CD4-positive, CD25-positive, alpha-beta regulatory T cell (primary cell): ENCODE data around the gene SRSF3. TPM values are rescaled to one million over a fixed set of nuclear protein-coding genes. Genes with fewer than 3 reads are reported as not detected.

Source experiments
- ATAC-seq, 2 donors: fragments of 150-1000 bp; cut with Tn5 transposase; one replicate each; pipeline ENCODE4 v1.10.0; 2021; ENCODE audit warnings: low read depth in 2 of 2, moderate number of reproducible peaks in 2 of 2, moderate library complexity in 1 of 2
- DNase-seq, 3 donors: peaks; one replicate each; pipeline versions ENCODE4 v3.0.0 to v3.0.0-alpha.2; 2012 to 2022; ENCODE audit warnings: mixed read lengths in 1 of 3
- H3K27ac ChIP-seq: one replicate; pipeline ENCODE4 v1.7.0; 2013; ENCODE audit warnings: mild to moderate bottlenecking, low read length; ENCODE audit not compliant: insufficient read depth, poor library complexity, severe bottlenecking
- H3K27me3 ChIP-seq: one replicate; pipeline ENCODE4 v1.7.0; 2013; ENCODE audit warnings: low read length; ENCODE audit not compliant: control insufficient read depth, insufficient read depth
- H3K36me3 ChIP-seq: one replicate; pipeline ENCODE4 v1.7.0; 2013; ENCODE audit warnings: mild to moderate bottlenecking, low read length, moderate library complexity; ENCODE audit not compliant: control insufficient read depth, insufficient read depth
- H3K4me1 ChIP-seq: 2 replicates; pipeline ENCODE4 v1.7.0; 2013; ENCODE audit warnings: mild to moderate bottlenecking, low read length; ENCODE audit not compliant: insufficient read depth, control insufficient read depth, poor library complexity, severe bottlenecking
- H3K4me3 ChIP-seq: one replicate; pipeline ENCODE4 v1.7.0; 2013; ENCODE audit warnings: low read depth, mild to moderate bottlenecking, low read length, moderate library complexity
- H3K9me3 ChIP-seq, 2 experiments: 1 replicate in 1 of 2; 2 replicates in 1 of 2; pipeline ENCODE4 v1.7.0; 2013; ENCODE audit warnings: low read length in 2 of 2, mild to moderate bottlenecking in 1 of 2, moderate library complexity in 1 of 2; ENCODE audit not compliant: control insufficient read depth in 2 of 2
- H3K27ac Mint-ChIP-seq, 3 donors: one replicate each; pipeline ENCODE4 v1.8.0; 2020 to 2022; ENCODE audit warnings: mild to moderate bottlenecking in 3 of 3, mixed read lengths in 3 of 3, moderate library complexity in 2 of 3
- H3K27me3 Mint-ChIP-seq: one replicate; pipeline ENCODE4 v1.8.0; 2022; ENCODE audit warnings: mild to moderate bottlenecking, mixed read lengths
- H3K36me3 Mint-ChIP-seq: one replicate; pipeline ENCODE4 v1.8.0; 2020; ENCODE audit warnings: mixed read lengths
- H3K4me1 Mint-ChIP-seq, 4 donors: one replicate each; pipeline ENCODE4 v1.8.0; 2020 to 2022; ENCODE audit warnings: mixed read lengths in 4 of 4, mild to moderate bottlenecking in 1 of 4
- H3K4me3 Mint-ChIP-seq, 4 donors: one replicate each; pipeline ENCODE4 v1.8.0; 2020 to 2022; ENCODE audit warnings: mild to moderate bottlenecking in 4 of 4, mixed read lengths in 4 of 4, moderate library complexity in 3 of 4
- H3K9me3 Mint-ChIP-seq, 7 donors: one replicate each; pipeline ENCODE4 v1.8.0; 2020 to 2022; ENCODE audit warnings: mixed read lengths in 7 of 7, mild to moderate bottlenecking in 3 of 7, moderate library complexity in 2 of 7
- polyA plus RNA-seq, 4 donors: library from polyadenylated mRNA; unstranded; fragments of 300-500 nt; fragmentation: Illumina TruSeq; gene quantifications; one replicate each; pipeline ENCODE4 v1.2.3, GENCODE V29; 2021
- total RNA-seq: library from RNA; stranded (reverse); gene quantifications from one replicate; pipeline ENCODE4 v1.2.3, GENCODE V29; 2022

SRSF3 gene
- total RNA-seq: 731 TPM
- 100 to 1,000 TPM; 398 to 433 (median 407) TPM for polyA plus RNA-seq

DNA sequence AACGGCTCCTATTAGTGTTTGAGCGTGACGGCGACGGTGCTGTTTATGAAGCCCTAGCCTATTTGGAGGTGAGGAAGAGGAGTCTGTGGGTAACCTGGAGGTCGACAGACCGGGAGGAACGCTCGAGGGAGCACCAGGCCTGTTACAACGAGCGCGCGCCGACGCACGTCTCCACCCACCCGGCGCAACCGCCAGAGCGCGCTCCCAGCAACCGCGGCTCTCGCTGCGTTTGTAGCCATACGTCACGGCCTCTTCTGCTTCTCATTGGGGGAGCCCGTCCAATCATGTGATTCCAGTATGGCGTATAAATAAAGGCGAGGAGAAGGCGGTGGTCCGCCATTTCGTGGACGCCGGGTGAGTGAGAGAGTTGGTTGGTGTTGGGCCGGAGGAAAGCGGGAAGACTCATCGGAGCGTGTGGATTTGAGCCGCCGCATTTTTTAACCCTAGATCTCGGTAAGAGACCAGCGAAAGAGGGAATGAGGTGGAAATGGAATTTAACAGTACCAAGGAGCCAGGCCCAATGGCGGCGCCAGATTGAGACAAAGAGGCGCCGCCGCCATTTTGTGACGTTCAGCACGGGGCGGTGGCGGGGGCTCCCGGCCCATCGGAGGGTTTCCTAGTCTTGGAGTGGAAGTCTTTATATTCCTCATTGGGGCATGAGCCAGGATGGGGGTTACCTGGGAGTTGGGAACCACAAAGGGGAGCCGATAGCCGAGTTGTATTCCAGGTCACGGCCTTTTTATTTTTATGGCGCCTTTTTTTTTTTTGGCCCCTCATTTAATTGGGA, at the start of gene SRSF3:
TSS of gene SRSF3 (plus strand) at position 334 of the 787 bp plus-strand sequence. CDS start 2,401 bp downstream, outside the sequence.
- DNase-seq: peak; percentile 94 to 99 (median 98)
- peak within 1 kb of the TSS; percentile 100 for H3K4me3 ChIP-seq
- H3K27ac Mint-ChIP-seq: peak within 1 kb of the TSS; percentile 98 to 100 (median 100)
- peaks cover 7% of the 10 kb centered on the region for H3K27me3 Mint-ChIP-seq
- peak; percentile 93 to 94 for ATAC-seq
- H3K4me1 ChIP-seq: peaks cover 41% of the 10 kb centered on the region
- peaks cover 0 to 4% (median 2%) of the 10 kb centered on the region in 7 donors for H3K9me3 Mint-ChIP-seq
- peaks cover 39% of the 10 kb centered on the region for H3K36me3 Mint-ChIP-seq
- no peaks in the 10 kb centered on the region for H3K27me3 ChIP-seq
- H3K9me3 ChIP-seq: no peaks in the 10 kb centered on the region
- H3K27ac ChIP-seq: peak within 1 kb of the TSS; percentile 98
- peak within 1 kb of the TSS; percentile 94 to 100 (median 97) for H3K4me3 Mint-ChIP-seq
- peaks cover 11 to 45% (median 34%) of the 10 kb centered on the region in 4 donors for H3K4me1 Mint-ChIP-seq
- H3K36me3 ChIP-seq: peaks cover 28% of the 10 kb centered on the region

DNA sequence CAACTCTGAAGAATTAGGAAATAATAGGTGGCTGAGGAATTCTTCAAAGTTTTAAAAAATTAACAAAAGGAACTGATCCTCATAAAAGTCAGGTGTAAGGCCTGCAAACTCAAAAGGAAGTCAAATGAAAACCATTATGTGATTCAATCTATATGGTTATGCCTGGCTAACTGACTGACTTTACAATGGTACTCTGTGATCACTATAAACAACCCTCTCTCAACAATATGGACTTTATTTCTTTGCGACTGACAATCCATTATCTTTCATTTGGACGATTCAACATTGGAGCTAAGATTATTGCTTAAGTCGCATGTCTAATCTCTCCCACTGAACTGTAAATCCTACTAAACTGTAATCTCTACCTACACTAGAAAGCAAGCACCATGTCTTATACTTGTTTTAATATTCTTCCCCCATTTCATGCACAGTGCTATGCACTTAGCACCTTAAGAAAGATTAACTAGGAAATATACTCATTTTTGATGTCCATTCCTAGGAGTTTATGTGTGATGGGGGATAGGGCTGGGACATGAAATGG, 48.3 kb upstream of the SRSF3 start:
- H3K27ac Mint-ChIP-seq: peak overlapping the region; percentile 97 to 100 (median 99)
- no peaks in the 10 kb centered on the region for H3K27me3 Mint-ChIP-seq
- peak overlapping the region; percentile 94 to 99 (median 98) for H3K4me3 Mint-ChIP-seq
- no peak for DNase-seq
- H3K36me3 Mint-ChIP-seq: peaks cover 21% of the 10 kb centered on the region
- Histone ChIP-seq H3K36me3 (peaks cover 10% of the 10 kb centered on the region), H3K27ac (peak overlapping the region; percentile 90), H3K4me3 (peak overlapping the region; percentile 99), H3K27me3 (no peaks in the 10 kb centered on the region), H3K9me3 (no peaks in the 10 kb centered on the region), H3K4me1 (peaks cover 59% of the 10 kb centered on the region)
- peaks cover 13 to 64% (median 39%) of the 10 kb centered on the region in 4 donors for H3K4me1 Mint-ChIP-seq
- ATAC-seq: no peak
- no peaks in the 10 kb centered on the region for H3K9me3 Mint-ChIP-seq

DNA sequence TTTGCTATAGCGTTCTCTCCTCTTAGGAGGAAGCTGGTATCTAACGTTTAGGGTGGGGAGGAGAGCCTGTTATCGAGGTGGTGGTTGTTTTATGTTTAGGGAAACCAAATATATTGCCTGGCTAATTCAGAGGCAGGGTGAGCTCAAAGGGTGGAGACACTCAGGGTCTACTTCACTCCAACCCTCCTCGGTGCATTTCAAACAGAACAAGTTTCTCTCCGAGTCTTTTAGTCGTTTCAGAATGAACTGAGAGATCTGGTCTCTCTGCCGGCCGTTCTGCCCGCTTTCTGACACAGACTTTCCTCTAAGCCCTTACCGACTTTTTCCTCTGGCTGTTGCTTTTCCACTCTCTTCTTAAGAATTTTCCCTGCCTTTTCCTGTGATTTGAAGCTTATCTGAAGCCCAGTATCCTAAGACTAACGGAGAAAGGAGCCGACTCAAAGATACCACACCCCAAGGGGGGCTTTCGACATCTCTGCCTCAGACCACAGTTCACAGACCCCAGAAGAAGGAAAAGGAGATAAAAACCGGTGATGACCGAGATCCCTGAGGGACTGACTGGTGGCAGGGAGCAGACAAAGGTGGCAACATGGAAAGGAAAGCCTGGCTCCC, 47.7 kb upstream of the SRSF3 start:
- peaks cover 10 to 58% (median 35%) of the 10 kb centered on the region in 4 donors for H3K4me1 Mint-ChIP-seq
- no peaks in the 10 kb centered on the region for H3K9me3 Mint-ChIP-seq
- H3K36me3 Mint-ChIP-seq: peaks cover 16% of the 10 kb centered on the region
- H3K27ac ChIP-seq: peak overlapping the region; percentile 90
- H3K27me3 Mint-ChIP-seq: no peaks in the 10 kb centered on the region
- DNase-seq (peak in 2 of 3 donors; percentile 34 to 52), ATAC-seq (peak; percentile 6 to 14)
- peak overlapping the region; percentile 99 for H3K4me3 ChIP-seq
- H3K4me3 Mint-ChIP-seq: peak overlapping the region; percentile 94 to 99 (median 98)
- no peaks in the 10 kb centered on the region for H3K27me3 ChIP-seq
- peaks cover 5% of the 10 kb centered on the region for H3K36me3 ChIP-seq
- no peaks in the 10 kb centered on the region for H3K9me3 ChIP-seq
- H3K4me1 ChIP-seq: peaks cover 53% of the 10 kb centered on the region
- H3K27ac Mint-ChIP-seq: peak overlapping the region; percentile 97 to 100 (median 99)

DNA sequence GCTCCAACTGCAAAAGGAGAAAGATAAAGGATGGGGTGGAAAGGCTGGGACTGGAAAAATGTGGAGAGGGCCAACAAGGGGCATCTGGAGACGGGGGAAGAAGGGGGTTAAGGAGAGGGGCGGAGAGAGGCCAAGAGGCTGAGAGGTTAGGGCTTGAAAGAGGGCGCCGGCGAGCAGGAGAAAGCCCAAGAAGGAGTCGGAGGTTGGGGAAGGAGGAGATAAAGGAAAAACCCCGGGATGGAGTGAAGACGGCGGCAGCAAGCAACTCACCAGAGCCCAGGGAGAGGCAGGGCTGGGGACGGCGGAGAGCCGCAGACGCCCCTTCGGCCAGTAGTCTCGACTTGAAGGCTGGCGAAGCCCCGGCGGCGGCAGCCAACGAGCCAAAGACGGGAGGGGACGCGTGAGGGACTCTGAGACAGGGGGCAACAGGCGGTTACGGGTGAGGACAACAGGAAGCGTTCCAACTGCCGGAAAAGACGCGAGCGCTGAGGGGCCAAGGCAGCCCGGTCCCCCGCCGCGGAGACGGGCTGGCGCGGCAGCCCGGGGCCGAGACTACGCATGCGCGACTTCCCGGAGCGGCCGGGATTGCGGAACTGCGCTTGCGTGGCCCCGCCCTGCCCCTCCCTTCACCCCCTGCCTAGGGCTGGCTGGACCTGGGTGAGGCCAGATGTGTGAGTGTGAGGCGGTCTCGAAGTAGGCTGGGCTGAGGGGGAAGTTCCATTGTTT, 47.1 kb upstream of the SRSF3 start, which contains the start of gene STK38:
TSS of gene STK38 (minus strand) at position 560 of the 726 bp plus-strand sequence. CDS start 7,277 bp downstream, outside the sequence.
- peak within 1 kb of the TSS; percentile 90 for H3K27ac ChIP-seq
- DNase-seq (peak; percentile 84 to 91 (median 89)), ATAC-seq (peak; percentile 72 to 78)
- Mint-ChIP-seq H3K27me3 (no peaks in the 10 kb centered on the region), H3K4me3 (peak within 1 kb of the TSS; percentile 94 to 99 (median 98)), H3K27ac (peak within 1 kb of the TSS; percentile 97 to 100 (median 99)), H3K36me3 (peaks cover 12% of the 10 kb centered on the region), H3K9me3 (no peaks in the 10 kb centered on the region), H3K4me1 (peaks cover 9 to 52% (median 30%) of the 10 kb centered on the region in 4 donors)
- H3K9me3 ChIP-seq: no peaks in the 10 kb centered on the region
- peaks cover 2% of the 10 kb centered on the region for H3K36me3 ChIP-seq
- H3K4me1 ChIP-seq: peaks cover 47% of the 10 kb centered on the region
- H3K4me3 ChIP-seq: peak within 1 kb of the TSS; percentile 99
- no peaks in the 10 kb centered on the region for H3K27me3 ChIP-seq

DNA sequence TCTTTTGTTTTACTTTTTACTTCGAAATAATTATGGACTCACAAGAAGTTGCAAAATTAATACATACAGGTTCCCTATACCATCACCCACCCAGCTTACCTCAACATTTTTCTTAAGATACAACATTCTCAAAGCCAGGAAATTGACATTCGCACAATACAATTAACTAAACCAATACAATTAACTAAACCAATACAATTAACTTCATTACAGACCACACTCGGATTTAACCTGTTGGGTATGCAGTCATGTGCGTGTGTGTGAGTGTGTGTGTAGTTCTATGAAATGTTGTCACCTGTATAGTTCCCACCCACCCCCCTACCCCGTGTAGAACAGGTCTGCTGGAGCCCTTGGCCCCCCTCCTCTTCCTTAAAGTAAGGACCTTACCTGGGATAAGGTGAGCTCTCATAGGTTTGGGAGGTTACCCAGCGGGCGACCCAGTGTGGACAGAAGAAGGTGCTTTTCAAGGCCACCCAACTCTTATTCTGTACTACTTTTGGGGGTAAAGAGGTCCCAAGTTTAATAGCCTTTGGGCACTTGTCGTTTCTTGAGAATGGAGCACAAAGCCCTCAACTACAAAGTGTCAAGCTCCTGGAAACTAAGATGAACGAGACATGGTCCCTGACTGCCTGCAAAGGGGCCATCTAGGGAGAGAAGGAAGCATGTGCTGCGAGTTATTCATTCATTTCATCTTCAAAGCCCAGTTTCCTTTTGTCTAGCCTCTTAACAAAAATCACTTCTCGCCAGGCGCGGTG, 46.3 kb upstream of the SRSF3 start:
- Mint-ChIP-seq H3K4me3 (peak overlapping the region; percentile 94 to 99 (median 98)), H3K9me3 (no peaks in the 10 kb centered on the region), H3K27ac (peak overlapping the region; percentile 97 to 100 (median 99)), H3K4me1 (peaks cover 9 to 47% (median 31%) of the 10 kb centered on the region in 4 donors), H3K36me3 (peaks cover 12% of the 10 kb centered on the region), H3K27me3 (no peaks in the 10 kb centered on the region)
- H3K36me3 ChIP-seq: peaks cover 2% of the 10 kb centered on the region
- peaks cover 39% of the 10 kb centered on the region for H3K4me1 ChIP-seq
- no peaks in the 10 kb centered on the region for H3K9me3 ChIP-seq
- DNase-seq (peak in 1 of 3 donors; percentile 35), ATAC-seq (peak in 1 of 2 donors; percentile 2)
- H3K27me3 ChIP-seq: no peaks in the 10 kb centered on the region
- peak overlapping the region; percentile 85 for H3K4me3 ChIP-seq
- H3K27ac ChIP-seq: peak overlapping the region; percentile 90

DNA sequence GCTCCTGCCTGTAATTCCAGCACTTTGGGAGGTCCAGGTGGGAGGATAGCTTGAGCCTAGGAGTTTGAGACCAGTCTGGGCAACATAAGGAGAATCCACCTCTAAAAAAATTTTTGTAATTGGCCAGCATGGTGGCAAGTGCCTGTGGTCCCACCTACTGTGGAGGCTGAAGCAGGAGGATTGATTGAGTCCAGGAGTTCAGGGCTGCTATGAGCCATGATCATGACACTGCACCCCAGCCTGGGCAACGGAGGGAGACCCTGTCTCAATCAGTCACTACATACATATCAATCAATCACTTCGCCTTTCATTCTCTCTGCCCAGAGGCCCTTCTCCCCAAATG, 45.8 kb upstream of the SRSF3 start:
- Histone ChIP-seq H3K4me1 (peaks cover 34% of the 10 kb centered on the region), H3K27ac (peak overlapping the region; percentile 90), H3K4me3 (peak overlapping the region; percentile 58), H3K36me3 (peaks cover 2% of the 10 kb centered on the region), H3K27me3 (no peaks in the 10 kb centered on the region), H3K9me3 (no peaks in the 10 kb centered on the region)
- Mint-ChIP-seq H3K4me1 (peaks cover 9 to 42% (median 27%) of the 10 kb centered on the region in 4 donors), H3K36me3 (peaks cover 10% of the 10 kb centered on the region), H3K4me3 (peak overlapping the region; percentile 87 to 99 (median 96)), H3K27ac (peak overlapping the region; percentile 97 to 100 (median 99)), H3K27me3 (no peaks in the 10 kb centered on the region), H3K9me3 (no peaks in the 10 kb centered on the region)
- DNase-seq (no peak), ATAC-seq (no peak)
